ENCODE results near the gene ARHGAP42.

ARHGAP42 gene

DNA sequence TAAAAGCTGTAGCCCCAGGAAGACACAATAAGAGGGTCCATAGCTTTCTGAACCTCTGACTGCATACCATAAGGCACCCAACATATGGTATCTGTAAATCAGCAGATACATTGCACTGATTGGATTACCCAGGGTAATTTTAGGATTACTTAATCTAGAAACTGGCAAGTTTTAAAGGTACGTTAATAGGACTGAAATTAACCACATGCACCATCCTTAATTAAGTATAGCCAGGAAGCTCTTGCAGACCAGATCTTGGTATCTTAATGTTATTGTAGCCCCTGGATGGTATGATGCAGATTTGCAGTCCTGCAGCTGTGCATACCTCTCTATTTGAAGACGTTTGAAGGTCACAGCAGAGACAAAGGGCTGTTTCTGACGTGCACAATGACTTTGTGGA lies 72.8 kb downstream of the ARHGAP42 start:
- TF ChIP-seq POLR2A (IDR thresholded peaks at IDR 0.05; ENCODE audit: extremely low read depth, insufficient read length) (no peak), MYC (IDR thresholded peaks at IDR 0.05; ENCODE audit: low read depth, low read length) (no peak)
- TF ChIP-seq, protein P1, sequence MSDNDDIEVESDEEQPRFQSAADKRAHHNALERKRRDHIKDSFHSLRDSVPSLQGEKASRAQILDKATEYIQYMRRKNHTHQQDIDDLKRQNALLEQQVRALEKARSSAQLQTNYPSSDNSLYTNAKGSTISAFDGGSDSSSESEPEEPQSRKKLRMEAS (IDR thresholded peaks at IDR 0.05; ENCODE audit: low read depth, low read length) = no peak
- TF ChIP-seq, protein P2, sequence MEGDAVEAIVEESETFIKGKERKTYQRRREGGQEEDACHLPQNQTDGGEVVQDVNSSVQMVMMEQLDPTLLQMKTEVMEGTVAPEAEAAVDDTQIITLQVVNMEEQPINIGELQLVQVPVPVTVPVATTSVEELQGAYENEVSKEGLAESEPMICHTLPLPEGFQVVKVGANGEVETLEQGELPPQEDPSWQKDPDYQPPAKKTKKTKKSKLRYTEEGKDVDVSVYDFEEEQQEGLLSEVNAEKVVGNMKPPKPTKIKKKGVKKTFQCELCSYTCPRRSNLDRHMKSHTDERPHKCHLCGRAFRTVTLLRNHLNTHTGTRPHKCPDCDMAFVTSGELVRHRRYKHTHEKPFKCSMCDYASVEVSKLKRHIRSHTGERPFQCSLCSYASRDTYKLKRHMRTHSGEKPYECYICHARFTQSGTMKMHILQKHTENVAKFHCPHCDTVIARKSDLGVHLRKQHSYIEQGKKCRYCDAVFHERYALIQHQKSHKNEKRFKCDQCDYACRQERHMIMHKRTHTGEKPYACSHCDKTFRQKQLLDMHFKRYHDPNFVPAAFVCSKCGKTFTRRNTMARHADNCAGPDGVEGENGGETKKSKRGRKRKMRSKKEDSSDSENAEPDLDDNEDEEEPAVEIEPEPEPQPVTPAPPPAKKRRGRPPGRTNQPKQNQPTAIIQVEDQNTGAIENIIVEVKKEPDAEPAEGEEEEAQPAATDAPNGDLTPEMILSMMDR (IDR thresholded peaks at IDR 0.05; ENCODE audit: low read depth, low read length) = no peak
- DNase-seq (ENCODE audit: low read depth) = no peak

DNA sequence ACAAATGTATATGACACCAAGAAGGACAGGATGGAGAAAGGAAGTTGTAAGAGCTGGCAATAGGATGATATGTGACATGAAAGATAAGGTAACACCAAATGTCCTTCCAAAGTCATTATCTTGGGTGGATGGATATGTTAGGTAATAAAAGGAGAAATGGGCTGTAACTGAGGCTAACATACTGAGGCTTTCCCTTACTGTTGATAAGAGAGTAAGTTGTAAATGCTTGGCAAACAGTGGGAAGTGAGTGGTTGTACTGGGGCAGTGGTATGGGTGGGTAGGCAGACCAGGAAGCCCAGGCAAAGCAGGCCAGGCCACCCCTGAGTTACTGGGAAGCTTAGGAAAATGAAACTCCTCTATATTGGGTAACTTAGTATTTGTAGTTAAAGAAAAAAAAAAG lies 73.7 kb downstream of the ARHGAP42 start:
- TF ChIP-seq, protein P1 (IDR thresholded peaks at IDR 0.05; ENCODE audit: low read depth, low read length) = no peak
- TF ChIP-seq, protein P2 (IDR thresholded peaks at IDR 0.05; ENCODE audit: low read depth, low read length) = no peak
- no peak overlapping the region for H3K4me3 ChIP-seq (ENCODE audit: low read depth, low read length)
- no peak for DNase-seq (ENCODE audit: low read depth)

More for the DNA sequence above, 72.8 kb downstream of the ARHGAP42 start:
- no peak overlapping the region for H3K4me3 ChIP-seq (ENCODE audit: low read depth, low read length)

DNA sequence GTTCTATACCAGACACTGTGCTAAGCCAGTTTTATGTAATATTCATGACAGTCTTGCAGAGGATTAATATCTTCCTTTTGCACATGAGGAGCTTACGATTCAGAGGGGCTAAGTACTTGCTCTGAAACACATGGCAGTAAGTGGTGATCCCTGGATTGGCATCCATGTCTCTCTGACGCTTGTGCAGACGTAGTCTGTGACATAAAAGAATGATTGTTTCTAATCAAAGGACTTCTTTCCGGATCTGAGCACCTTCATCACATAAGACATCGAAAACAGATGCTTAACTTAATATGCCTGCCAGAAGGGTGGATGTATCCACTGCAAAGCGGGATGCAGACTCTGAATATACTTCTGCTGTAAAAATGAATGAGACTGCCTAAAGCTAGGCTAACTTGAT lies 74.8 kb downstream of the ARHGAP42 start:
- TF ChIP-seq, protein P2 (IDR thresholded peaks at IDR 0.05; ENCODE audit: low read depth, low read length) = no peak
- TF ChIP-seq MYC (IDR thresholded peaks at IDR 0.05; ENCODE audit: low read depth, low read length) (no peak), POLR2A (IDR thresholded peaks at IDR 0.05; ENCODE audit: extremely low read depth, insufficient read length) (no peak)
- TF ChIP-seq, protein P1 (IDR thresholded peaks at IDR 0.05; ENCODE audit: low read depth, low read length) = no peak
- no peak overlapping the region for H3K4me3 ChIP-seq (ENCODE audit: low read depth, low read length)
- no peak for DNase-seq (ENCODE audit: low read depth)

DNA sequence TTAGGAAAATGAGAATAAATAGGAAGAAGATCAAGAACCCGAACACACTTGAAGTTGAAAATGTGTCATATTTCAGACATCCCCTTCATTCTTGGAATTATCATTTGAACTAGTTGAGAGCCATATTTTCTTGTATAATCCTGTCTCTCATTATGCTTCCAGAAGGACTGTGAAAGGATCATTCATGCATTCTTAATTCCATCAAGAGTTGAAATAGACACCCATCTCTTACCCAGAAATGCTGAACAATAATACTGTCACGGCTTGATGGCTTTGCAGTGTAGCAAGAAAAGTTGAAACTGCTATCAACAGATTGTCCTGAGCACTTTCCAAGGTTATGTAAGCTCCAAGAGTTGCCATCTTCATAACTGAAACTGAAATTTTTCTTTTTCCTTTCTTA lies 79.7 kb downstream of the ARHGAP42 start:
- no peak overlapping the region for H3K4me3 ChIP-seq (ENCODE audit: low read depth, low read length)
- DNase-seq (ENCODE audit: low read depth) = no peak
- TF ChIP-seq, protein P2 (IDR thresholded peaks at IDR 0.05; ENCODE audit: low read depth, low read length) = no peak
- TF ChIP-seq, protein P1 (IDR thresholded peaks at IDR 0.05; ENCODE audit: low read depth, low read length) = no peak
- TF ChIP-seq MYC (IDR thresholded peaks at IDR 0.05; ENCODE audit: low read depth, low read length) (no peak), POLR2A (IDR thresholded peaks at IDR 0.05; ENCODE audit: extremely low read depth, insufficient read length) (no peak)

DNA sequence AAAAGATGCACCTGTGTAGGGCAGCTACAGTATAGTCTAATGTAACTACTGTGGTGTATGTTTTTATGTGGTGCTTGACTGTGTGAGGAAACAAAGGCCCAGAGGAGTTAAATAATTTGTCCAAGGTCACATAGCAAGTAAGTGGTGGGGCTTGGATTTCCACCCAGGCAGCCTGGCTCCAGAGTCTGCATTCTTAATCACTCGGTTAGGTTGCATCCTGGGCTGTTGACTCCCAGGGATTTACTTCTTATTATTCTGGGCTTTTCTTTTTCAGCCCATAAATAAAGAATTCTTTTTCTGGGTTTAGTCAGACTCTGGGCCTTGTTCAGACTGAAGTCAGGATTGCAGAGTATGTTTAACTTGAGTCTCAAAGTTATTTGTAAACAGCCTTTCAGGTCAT lies 82.1 kb downstream of the ARHGAP42 start:
- H3K4me3 ChIP-seq (ENCODE audit: low read depth, low read length) = no peak overlapping the region
- DNase-seq (ENCODE audit: low read depth) = no peak
- TF ChIP-seq, protein P1 (IDR thresholded peaks at IDR 0.05; ENCODE audit: low read depth, low read length) = no peak
- TF ChIP-seq POLR2A (IDR thresholded peaks at IDR 0.05; ENCODE audit: extremely low read depth, insufficient read length) (no peak), MYC (IDR thresholded peaks at IDR 0.05; ENCODE audit: low read depth, low read length) (no peak)
- TF ChIP-seq, protein P2 (IDR thresholded peaks at IDR 0.05; ENCODE audit: low read depth, low read length) = no peak

DNA sequence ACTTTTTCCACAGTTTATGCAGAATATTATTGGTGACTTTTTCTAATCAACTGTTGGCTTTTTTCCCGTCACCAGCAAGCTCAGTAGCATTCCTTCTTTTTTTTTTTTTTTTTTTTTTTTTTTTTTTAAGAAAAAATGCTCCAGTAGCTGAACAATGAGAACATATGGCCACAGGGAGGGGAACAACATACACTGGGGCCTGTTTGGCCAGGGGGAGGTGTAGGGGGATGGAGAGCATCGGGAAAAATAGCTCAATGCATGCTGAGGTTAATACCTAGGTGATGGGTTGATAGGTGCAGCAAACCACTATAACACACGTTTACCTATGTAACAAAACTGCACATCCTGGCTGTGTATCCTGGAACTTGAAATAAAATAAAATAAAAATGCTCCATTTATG lies 82.5 kb downstream of the ARHGAP42 start:
- no peak for DNase-seq (ENCODE audit: low read depth)
- H3K4me3 ChIP-seq (ENCODE audit: low read depth, low read length) = no peak overlapping the region
- no peak for TF ChIP-seq POLR2A (IDR thresholded peaks at IDR 0.05; ENCODE audit: extremely low read depth, insufficient read length)
- TF ChIP-seq MYC (IDR thresholded peaks at IDR 0.05; ENCODE audit: low read depth, low read length) = no peak
- TF ChIP-seq, protein P2 (IDR thresholded peaks at IDR 0.05; ENCODE audit: low read depth, low read length) = no peak
- TF ChIP-seq, protein P1 (IDR thresholded peaks at IDR 0.05; ENCODE audit: low read depth, low read length) = no peak
